Rectal smooth muscle tissue (tissue), 1 donor: ENCODE measurements around the gene UBE2D4.
"Not testable (repeated sequence)": the region's sequence is repeated elsewhere in the genome, so short reads cannot be mapped to it uniquely, and the experiment has no call there.

Source experiments
- H3K27ac ChIP-seq: one replicate; pipeline ENCODE4 v1.7.0; 2013; ENCODE audit warnings: low read depth, low read length, inconsistent platforms
- H3K27me3 ChIP-seq: one replicate; pipeline ENCODE4 v1.7.0; 2013; ENCODE audit warnings: low read length; ENCODE audit not compliant: control insufficient read depth, insufficient read depth
- H3K36me3 ChIP-seq: one replicate; pipeline ENCODE4 v1.7.0; 2013; ENCODE audit warnings: low read length; ENCODE audit not compliant: control insufficient read depth, insufficient read depth
- H3K4me1 ChIP-seq: one replicate; pipeline ENCODE4 v1.7.0; 2013; ENCODE audit warnings: low read length; ENCODE audit not compliant: control insufficient read depth, insufficient read depth
- H3K4me3 ChIP-seq: one replicate; pipeline ENCODE4 v1.7.0; 2013; ENCODE audit warnings: low read length
- H3K9ac ChIP-seq: one replicate; pipeline ENCODE4 v1.7.0; 2013; ENCODE audit warnings: low read length

The UBE2D4 gene

DNA sequence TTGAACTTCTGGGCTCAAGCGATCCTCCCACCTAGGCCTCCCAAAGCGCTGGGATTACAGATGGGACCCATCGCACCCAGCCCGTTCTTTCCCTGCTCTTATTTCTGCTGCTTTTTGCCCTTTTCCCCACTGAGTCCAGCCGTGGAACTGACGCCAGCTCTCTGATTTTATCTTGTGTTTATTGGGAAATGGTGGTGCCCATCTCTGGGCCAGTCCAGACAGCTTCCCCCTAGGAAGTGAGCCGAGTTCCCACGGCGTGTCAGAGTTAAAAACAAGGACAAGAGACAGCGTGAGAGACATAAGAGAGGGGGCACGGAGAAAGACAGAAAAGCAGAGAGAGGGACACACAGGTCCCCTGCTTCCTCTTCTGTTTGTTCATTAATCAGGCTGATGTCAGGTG, 51.9 kb downstream of the UBE2D4 start:
- H3K27ac ChIP-seq, H3K27me3 ChIP-seq, H3K4me1 ChIP-seq, H3K9ac ChIP-seq, H3K36me3 ChIP-seq, H3K4me3 ChIP-seq: not testable (repeated sequence)

GRCh38 chr7:43982848-43983247, 56.6 kb downstream of the UBE2D4 start:
- H3K27ac ChIP-seq, H3K4me1 ChIP-seq, H3K4me3 ChIP-seq, H3K9ac ChIP-seq, H3K36me3 ChIP-seq, H3K27me3 ChIP-seq: not testable (repeated sequence)

DNA sequence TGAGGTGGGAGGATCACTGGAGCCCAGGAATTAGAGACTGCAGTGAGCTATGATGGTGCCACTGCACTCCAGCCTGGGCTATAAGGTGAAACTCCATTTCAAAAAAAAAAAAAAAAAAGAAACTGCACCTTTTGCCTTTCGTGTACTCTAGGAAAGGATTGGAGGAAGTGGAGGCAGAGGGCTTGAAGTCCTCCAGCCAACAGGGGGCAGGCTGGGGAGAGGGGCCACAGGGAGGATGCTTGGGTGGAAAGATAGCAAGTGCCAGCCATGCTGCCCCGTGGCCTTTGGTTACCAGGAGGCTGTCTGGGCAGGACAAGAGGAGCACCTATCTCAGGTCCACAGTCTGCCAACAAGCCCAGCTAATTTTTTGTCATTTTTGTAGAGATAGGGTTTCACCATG, 57.5 kb downstream of the UBE2D4 start:
- H3K27me3 ChIP-seq, H3K4me3 ChIP-seq, H3K4me1 ChIP-seq, H3K36me3 ChIP-seq, H3K27ac ChIP-seq, H3K9ac ChIP-seq: not testable (repeated sequence)

DNA sequence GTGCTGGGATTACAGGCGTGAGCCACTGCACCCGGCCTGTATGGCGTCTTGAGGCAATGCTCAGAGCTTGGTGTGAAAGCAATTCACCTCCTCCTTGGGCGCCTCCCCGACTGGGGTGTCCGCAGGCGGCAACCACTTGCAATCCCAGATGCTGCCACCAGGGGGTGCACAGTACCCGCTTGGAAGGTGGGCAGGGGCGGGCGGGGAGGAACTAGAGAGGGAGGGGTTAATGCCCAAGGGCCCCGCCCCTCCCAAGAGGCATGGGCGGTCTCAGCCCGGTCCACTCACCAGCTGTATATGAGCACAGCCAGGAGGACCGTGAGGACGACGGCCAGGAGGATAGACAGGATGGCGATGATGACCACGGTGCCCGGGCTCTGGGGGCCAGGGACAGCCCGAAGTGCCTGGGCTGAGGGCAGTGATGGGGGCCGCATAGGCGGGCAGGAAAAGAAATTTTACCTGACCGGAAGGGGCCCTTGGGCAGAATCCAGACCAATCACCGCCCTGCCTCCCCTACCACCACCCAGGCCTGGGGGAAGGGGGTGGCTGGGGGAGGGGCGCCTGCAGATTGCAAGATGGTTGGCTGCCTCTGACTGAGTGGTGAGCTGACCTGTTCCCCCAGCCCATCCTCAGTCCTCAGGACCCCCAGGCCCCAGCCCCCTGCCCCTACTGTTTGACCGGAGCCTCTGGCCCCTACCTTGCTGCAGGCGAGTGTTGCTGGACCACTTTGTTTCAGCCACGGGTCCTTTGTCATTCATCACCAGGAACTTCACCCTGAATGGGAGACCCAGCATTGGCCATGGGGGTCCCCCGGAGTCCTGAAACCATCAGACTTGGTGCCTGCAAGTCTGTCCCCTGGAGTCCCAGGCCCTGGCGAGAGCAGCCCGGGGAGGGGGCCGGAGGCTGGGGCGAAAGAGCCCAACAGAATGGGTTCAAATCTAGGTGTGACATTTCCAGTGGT, 59.9 kb downstream of the UBE2D4 start:
- H3K9ac ChIP-seq, H3K4me3 ChIP-seq, H3K36me3 ChIP-seq, H3K4me1 ChIP-seq, H3K27ac ChIP-seq, H3K27me3 ChIP-seq: not testable (repeated sequence)

DNA sequence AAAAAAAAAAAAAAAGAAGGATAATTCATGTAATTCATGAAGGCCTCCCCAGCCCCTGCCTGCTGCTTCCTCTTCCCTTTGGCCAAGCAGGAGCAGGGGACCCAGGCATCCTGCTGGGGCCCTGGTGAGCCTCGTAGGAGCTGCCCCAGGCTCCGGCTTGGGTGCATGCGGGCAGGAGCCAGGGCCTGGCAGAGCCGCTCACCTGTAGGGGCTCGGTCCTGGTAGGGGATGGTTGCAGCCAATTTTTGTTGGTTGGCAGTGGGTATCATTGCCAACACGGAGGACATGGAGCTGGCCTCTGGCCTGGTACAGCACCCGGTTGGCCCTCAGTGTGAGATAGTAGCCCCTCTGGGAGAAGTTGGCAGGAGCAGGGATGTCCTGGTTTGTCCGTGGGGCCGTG, 61.2 kb downstream of the UBE2D4 start:
- not testable (repeated sequence) for H3K27ac ChIP-seq, H3K4me1 ChIP-seq

GRCh38 chr7:43990011-43990585, 63.9 kb downstream of the UBE2D4 start:
- H3K27me3 ChIP-seq, H3K4me3 ChIP-seq, H3K4me1 ChIP-seq, H3K27ac ChIP-seq, H3K9ac ChIP-seq, H3K36me3 ChIP-seq: not testable (repeated sequence)

More for the DNA sequence above, 61.2 kb downstream of the UBE2D4 start:
- H3K27me3 ChIP-seq, H3K36me3 ChIP-seq, H3K4me3 ChIP-seq, H3K9ac ChIP-seq: not testable (repeated sequence)

DNA sequence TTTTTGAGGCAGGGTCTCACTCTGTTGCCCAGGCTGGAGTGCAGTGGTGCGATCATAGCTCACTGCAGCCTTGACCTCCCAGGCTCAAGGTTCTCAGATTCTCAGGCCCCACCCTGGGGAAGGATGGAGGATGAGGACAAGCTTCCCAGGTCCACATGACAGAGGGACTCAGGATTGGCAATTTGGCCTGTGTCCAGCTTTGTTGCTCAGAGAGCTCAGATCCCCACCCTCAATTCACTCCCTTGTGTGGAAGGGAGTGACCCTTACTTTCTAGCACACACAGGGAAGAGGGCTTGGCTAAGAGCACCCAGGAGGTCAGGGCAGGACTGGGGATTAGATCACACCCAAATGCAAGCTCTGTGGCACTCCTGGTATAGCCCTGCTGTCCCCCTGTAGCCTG, 64.6 kb downstream of the UBE2D4 start:
- not testable (repeated sequence) for H3K36me3 ChIP-seq, H3K4me3 ChIP-seq, H3K4me1 ChIP-seq, H3K9ac ChIP-seq, H3K27me3 ChIP-seq, H3K27ac ChIP-seq

DNA sequence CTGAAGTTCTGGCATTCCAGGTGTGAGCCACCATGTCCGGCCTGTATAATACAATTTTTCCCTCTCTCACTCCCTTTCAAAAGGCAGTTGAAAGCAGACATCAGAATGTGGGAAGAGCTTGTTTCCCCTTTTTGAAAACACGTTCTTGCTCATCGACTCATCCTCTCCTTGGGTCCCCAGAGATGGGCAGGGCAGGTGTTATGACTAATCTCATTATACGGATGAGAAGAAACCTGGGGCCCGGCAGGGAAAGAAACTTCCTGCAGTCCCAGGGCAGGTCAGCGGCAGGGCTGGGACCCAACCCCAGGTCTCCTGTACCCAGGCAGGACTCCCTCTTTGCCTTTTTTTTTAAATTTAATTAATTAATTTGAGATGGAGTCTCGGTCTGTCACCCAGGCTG, 66.7 kb downstream of the UBE2D4 start:
- not testable (repeated sequence) for H3K27me3 ChIP-seq, H3K27ac ChIP-seq, H3K9ac ChIP-seq, H3K4me3 ChIP-seq, H3K4me1 ChIP-seq, H3K36me3 ChIP-seq

- not testable (repeated sequence) for H3K9ac ChIP-seq, H3K4me1 ChIP-seq, H3K36me3 ChIP-seq, H3K4me3 ChIP-seq, H3K27me3 ChIP-seq, H3K27ac ChIP-seq
Measured at GRCh38 chr7:43994681-43995080, 68.4 kb downstream of the UBE2D4 start.

GRCh38 chr7:43997532-43997931, 71.3 kb downstream of the UBE2D4 start, which contains the start of gene SPDYE1:
Gene SPDYE1 (plus strand): TSS chr7:43997897. CDS start chr7:43999950, 2,053 bp downstream.
- H3K36me3 ChIP-seq, H3K9ac ChIP-seq, H3K27ac ChIP-seq, H3K27me3 ChIP-seq, H3K4me3 ChIP-seq, H3K4me1 ChIP-seq: not testable (repeated sequence)
